Osteoblast (primary cell): ENCODE measurements around the gene NFIB. TPM values are rescaled to one million over a fixed set of nuclear protein-coding genes. Genes with fewer than 3 reads are reported as not detected.

Experiments
- DNase-seq: peaks from one replicate; pipeline ENCODE4 v3.0.0; 2011; ENCODE audit warnings: low spot score, mixed read lengths; ENCODE audit not compliant: insufficient read length; ENCODE audit errors: missing footprints
- H2AFZ ChIP-seq: 2 replicates; pipeline ENCODE4 v1.6.0; 2011; ENCODE audit warnings: mild to moderate bottlenecking, low read length
- H3K27ac ChIP-seq: 2 replicates; pipeline ENCODE4 v1.5.1; 2011; ENCODE audit warnings: mild to moderate bottlenecking, low read depth, low read length, moderate library complexity
- H3K27me3 ChIP-seq: 2 replicates; pipeline ENCODE4 v1.6.0; 2012; ENCODE audit warnings: mild to moderate bottlenecking, control low read depth, inconsistent platforms, low read length, moderate library complexity; ENCODE audit not compliant: insufficient read depth
- H3K36me3 ChIP-seq: 2 replicates; pipeline ENCODE4 v1.5.1; 2011; ENCODE audit warnings: mild to moderate bottlenecking, low read length, control low read depth, moderate library complexity; ENCODE audit not compliant: insufficient read depth
- H3K4me1 ChIP-seq: 2 replicates; pipeline ENCODE4 v1.5.1; 2011; ENCODE audit warnings: mild to moderate bottlenecking, low read length, control low read depth, moderate library complexity; ENCODE audit not compliant: insufficient read depth
- H3K4me2 ChIP-seq: 2 replicates; pipeline ENCODE4 v1.6.0; 2011; ENCODE audit warnings: mild to moderate bottlenecking, low read length; ENCODE audit not compliant: insufficient read depth
- H3K4me3 ChIP-seq: fragments of 200-600 bp; sonication (generic); 3 replicates; pipeline ENCODE4 v1.5.1; 2012; ENCODE audit warnings: mild to moderate bottlenecking, low read length, inconsistent platforms; ENCODE audit not compliant: insufficient read depth
- H3K79me2 ChIP-seq: 2 replicates; pipeline ENCODE4 v1.6.0; 2012; ENCODE audit warnings: mild to moderate bottlenecking, low read length, control low read depth, inconsistent platforms; ENCODE audit not compliant: insufficient read depth
- H3K9me3 ChIP-seq: 2 replicates; pipeline ENCODE4 v1.5.1; 2011; ENCODE audit warnings: low read depth, low read length, control low read depth
- H4K20me1 ChIP-seq: 2 replicates; pipeline ENCODE4 v1.6.0; 2012; ENCODE audit warnings: mild to moderate bottlenecking, low read length, control low read depth; ENCODE audit not compliant: insufficient read depth
- total RNA-seq: library from RNA; depleted of rRNA; stranded (reverse); fragments of >200 nt; gene quantifications from 2 replicates; pipeline ENCODE4 v1.2.3, GENCODE V29; 2012
- TF ChIP-seq, protein P1 (sequence below): IDR thresholded peaks from 2 replicates; pipeline ENCODE4 v1.5.1; 2011; ENCODE audit warnings: mild to moderate bottlenecking, low read depth, low read length, moderate library complexity; ENCODE audit errors: extremely low read depth

NFIB gene
- total RNA-seq, 1 donor = 21.0 TPM

DNA sequence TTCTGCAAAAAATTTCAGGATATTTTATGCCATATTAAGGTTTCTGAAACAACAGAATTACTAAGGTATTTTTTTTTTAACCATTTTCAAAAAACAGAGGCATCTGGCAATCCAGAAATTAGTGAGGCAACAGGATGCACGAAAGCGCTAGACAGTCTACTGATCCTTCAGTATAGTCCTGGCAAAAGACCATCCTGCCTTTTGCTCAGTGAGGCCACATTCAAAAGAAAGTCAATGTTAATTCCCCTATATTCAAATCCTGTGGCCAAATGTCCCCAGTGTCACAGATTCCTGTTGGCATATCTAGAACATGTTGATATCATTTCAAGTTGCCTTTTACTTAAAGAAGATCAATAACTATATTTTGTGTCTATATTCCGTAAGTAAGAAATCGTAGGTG lies 13.1 kb upstream of the NFIB start:
- Histone ChIP-seq H3K27ac (no peak overlapping the region), H3K36me3 (no peaks in the 10 kb centered on the region), H2AFZ (no peak overlapping the region), H3K27me3 (no peaks in the 10 kb centered on the region), H3K4me1 (peaks cover 15% of the 10 kb centered on the region), H3K79me2 (no peaks in the 10 kb centered on the region), H4K20me1 (no peaks in the 10 kb centered on the region), H3K4me2 (no peak overlapping the region), H3K9me3 (no peaks in the 10 kb centered on the region), H3K4me3 (no peak overlapping the region)
- TF ChIP-seq, protein P1, sequence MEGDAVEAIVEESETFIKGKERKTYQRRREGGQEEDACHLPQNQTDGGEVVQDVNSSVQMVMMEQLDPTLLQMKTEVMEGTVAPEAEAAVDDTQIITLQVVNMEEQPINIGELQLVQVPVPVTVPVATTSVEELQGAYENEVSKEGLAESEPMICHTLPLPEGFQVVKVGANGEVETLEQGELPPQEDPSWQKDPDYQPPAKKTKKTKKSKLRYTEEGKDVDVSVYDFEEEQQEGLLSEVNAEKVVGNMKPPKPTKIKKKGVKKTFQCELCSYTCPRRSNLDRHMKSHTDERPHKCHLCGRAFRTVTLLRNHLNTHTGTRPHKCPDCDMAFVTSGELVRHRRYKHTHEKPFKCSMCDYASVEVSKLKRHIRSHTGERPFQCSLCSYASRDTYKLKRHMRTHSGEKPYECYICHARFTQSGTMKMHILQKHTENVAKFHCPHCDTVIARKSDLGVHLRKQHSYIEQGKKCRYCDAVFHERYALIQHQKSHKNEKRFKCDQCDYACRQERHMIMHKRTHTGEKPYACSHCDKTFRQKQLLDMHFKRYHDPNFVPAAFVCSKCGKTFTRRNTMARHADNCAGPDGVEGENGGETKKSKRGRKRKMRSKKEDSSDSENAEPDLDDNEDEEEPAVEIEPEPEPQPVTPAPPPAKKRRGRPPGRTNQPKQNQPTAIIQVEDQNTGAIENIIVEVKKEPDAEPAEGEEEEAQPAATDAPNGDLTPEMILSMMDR = no peak
- DNase-seq = no peak

- Histone ChIP-seq H3K4me2 (no peak overlapping the region), H3K27ac (no peak overlapping the region)
These were observed 12.4 kb upstream of the NFIB start for GRCh38 chr9:14326264-14326826.

DNA sequence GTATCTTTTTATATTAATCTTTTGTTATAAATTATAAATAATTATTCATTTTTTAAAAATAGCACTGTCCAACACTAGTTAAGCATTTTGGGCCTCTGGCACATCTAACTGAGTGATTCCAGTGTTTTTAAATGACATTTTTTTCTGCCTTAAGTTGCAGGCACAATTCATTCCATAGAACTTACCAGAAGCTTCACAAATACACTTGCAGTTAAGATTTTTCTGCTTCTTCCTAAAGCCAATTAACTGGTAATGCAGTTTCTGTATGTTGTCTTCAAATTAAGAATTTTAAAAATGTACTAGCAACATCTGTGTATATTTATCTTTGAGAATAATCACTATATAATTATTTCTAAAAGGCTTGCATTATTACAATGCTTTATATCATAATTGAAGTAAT lies 11.2 kb upstream of the NFIB start:
- Histone ChIP-seq H3K4me1 (peaks cover 33% of the 10 kb centered on the region), H3K4me3 (no peak overlapping the region), H3K27ac (no peak overlapping the region), H3K27me3 (no peaks in the 10 kb centered on the region), H3K9me3 (no peaks in the 10 kb centered on the region), H4K20me1 (no peaks in the 10 kb centered on the region), H3K36me3 (no peaks in the 10 kb centered on the region), H3K4me2 (no peak overlapping the region), H3K79me2 (no peaks in the 10 kb centered on the region), H2AFZ (no peak overlapping the region)
- DNase-seq = no peak
- TF ChIP-seq, protein P1 = no peak

More at GRCh38 chr9:14326264-14326826, 12.4 kb upstream of the NFIB start:
- Histone ChIP-seq H3K36me3 (no peaks in the 10 kb centered on the region), H4K20me1 (no peaks in the 10 kb centered on the region), H3K79me2 (no peaks in the 10 kb centered on the region), H3K4me1 (peaks cover 21% of the 10 kb centered on the region), H3K9me3 (no peaks in the 10 kb centered on the region), H3K27me3 (no peaks in the 10 kb centered on the region), H2AFZ (no peak overlapping the region), H3K4me3 (no peak overlapping the region)
- TF ChIP-seq, protein P1 = no peak
- peak; percentile 82 for DNase-seq

DNA sequence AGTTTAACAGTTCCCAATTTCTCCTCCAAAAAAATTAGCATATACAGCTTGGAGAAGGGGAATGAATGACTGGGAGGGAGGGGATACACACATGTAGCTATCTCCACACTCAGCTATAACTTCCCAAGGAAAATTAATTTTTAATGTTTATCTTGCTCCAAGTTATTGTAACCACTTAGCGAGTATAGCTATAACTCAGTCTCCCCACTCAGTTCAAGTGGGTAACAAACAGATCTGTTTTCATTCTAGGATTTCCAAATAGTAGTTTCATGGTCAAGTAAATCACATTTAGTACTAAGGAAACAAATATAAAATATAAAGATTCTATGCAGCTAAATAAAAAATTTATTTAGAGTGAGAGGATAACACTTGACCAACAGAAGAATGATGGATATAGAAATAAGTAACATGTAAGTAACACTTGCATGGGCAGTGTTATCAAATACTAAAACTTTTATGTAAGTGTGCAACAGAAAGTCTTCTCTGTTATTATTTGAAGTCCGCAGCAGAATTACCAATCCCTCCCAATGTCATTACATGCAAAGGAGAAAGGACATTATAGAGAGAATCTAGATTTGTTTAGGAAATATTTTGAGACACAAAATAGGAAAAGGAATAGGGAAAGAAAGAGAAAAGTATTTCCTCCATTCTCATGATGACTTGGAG lies 10.2 kb upstream of the NFIB start:
- no peak overlapping the region for H3K4me3 ChIP-seq
- H3K79me2 ChIP-seq = no peaks in the 10 kb centered on the region
- H3K36me3 ChIP-seq = no peaks in the 10 kb centered on the region
- no peaks in the 10 kb centered on the region for H4K20me1 ChIP-seq
- peaks cover 40% of the 10 kb centered on the region for H3K4me1 ChIP-seq
- no peak overlapping the region for H2AFZ ChIP-seq
- no peak for DNase-seq
- H3K27ac ChIP-seq = no peak overlapping the region
- TF ChIP-seq, protein P1 = no peak
- H3K9me3 ChIP-seq = no peaks in the 10 kb centered on the region
- H3K4me2 ChIP-seq = no peak overlapping the region
- H3K27me3 ChIP-seq = no peaks in the 10 kb centered on the region
